IgD-negative memory B cell (primary cell): ENCODE measurements around the gene LAMA4. TPM values are rescaled to one million over a fixed set of nuclear protein-coding genes. Genes with fewer than 3 reads are reported as not detected.

Experiments used
- H3K27ac Mint-ChIP-seq, 3 donors: one replicate each; pipeline ENCODE4 v1.8.0; 2020 to 2022; ENCODE audit warnings: mild to moderate bottlenecking in 3 of 3, mixed read lengths in 3 of 3, moderate library complexity in 1 of 3
- H3K27me3 Mint-ChIP-seq: one replicate; pipeline ENCODE4 v1.8.0; 2021; ENCODE audit warnings: mixed read lengths
- H3K36me3 Mint-ChIP-seq: one replicate; pipeline ENCODE4 v1.8.0; 2020; ENCODE audit warnings: mild to moderate bottlenecking, mixed read lengths
- H3K4me1 Mint-ChIP-seq, 3 donors: one replicate each; pipeline ENCODE4 v1.8.0; 2020 to 2022; ENCODE audit warnings: mixed read lengths in 3 of 3, mild to moderate bottlenecking in 1 of 3
- H3K4me3 Mint-ChIP-seq, 4 donors: one replicate each; pipeline ENCODE4 v1.8.0; 2020 to 2022; ENCODE audit warnings: mild to moderate bottlenecking in 4 of 4, mixed read lengths in 4 of 4, moderate library complexity in 3 of 4
- H3K9me3 Mint-ChIP-seq, 3 donors: one replicate each; pipeline ENCODE4 v1.8.0; 2020 to 2021; ENCODE audit warnings: mixed read lengths in 3 of 3, mild to moderate bottlenecking in 1 of 3
- polyA plus RNA-seq: library from polyadenylated mRNA; unstranded; fragments of 300-500 nt; fragmentation: Illumina TruSeq; gene quantifications from one replicate; pipeline ENCODE4 v1.2.3, GENCODE V29; 2021

LAMA4 gene
- polyA plus RNA-seq, 1 donor from 2014 or later = not detected

DNA sequence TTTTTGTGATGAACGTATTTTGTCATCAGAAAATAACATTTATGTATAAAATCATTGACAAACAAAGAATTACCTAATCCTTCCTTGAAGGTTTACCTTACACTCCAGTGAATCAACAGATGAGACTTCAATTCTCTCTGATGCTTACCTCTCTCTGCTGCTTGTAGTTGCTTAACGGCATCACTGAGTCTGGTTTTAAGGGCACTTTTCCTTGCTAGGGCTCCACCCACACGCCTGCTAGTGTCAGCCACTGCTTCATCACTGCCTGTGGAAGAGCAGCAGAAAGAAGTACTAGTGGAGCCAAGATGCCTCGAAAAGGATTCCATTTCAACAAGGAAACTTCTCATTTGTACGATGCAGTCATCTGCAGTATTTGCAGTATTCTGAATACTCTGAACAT lies 104.0 kb downstream of the LAMA4 start:
- H3K4me1 Mint-ChIP-seq = peaks cover 4 to 21% (median 8%) of the 10 kb centered on the region in 3 donors

DNA sequence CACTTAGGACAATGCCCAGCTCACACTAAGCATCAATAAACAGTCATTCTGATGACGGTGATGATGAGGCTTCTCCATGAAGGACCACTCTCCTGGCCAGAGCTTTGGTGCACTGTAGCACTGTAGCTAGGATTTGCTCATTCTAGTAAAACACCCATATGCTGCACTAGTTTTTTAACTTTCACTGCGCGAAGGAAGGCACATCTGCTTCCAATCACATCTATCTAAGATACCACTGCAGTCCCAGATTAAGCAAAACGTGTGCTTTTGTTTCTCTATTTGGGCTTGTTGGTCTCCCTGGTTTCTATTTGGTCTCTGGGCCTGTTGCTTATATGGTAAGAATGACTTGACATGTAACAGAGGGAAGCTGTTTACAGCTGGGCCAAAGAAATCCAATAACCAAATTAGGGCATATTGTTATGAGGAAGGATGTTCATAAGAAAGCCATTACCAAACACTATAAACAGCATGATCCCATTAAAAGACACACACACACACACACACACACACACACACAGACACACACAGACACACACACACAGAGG lies 104.6 kb downstream of the LAMA4 start:
- Mint-ChIP-seq H3K27ac (no peak overlapping the region), H3K27me3 (no peaks in the 10 kb centered on the region), H3K36me3 (peaks cover 2% of the 10 kb centered on the region), H3K4me3 (no peak overlapping the region), H3K9me3 (no peaks in the 10 kb centered on the region), H3K4me1 (peaks cover 4 to 19% (median 8%) of the 10 kb centered on the region in 3 donors)

More for the DNA sequence above, 104.0 kb downstream of the LAMA4 start:
- peaks cover 2% of the 10 kb centered on the region for H3K36me3 Mint-ChIP-seq
- no peaks in the 10 kb centered on the region for H3K9me3 Mint-ChIP-seq
- no peak overlapping the region for H3K27ac Mint-ChIP-seq
- H3K4me3 Mint-ChIP-seq = no peak overlapping the region
- no peaks in the 10 kb centered on the region for H3K27me3 Mint-ChIP-seq

DNA sequence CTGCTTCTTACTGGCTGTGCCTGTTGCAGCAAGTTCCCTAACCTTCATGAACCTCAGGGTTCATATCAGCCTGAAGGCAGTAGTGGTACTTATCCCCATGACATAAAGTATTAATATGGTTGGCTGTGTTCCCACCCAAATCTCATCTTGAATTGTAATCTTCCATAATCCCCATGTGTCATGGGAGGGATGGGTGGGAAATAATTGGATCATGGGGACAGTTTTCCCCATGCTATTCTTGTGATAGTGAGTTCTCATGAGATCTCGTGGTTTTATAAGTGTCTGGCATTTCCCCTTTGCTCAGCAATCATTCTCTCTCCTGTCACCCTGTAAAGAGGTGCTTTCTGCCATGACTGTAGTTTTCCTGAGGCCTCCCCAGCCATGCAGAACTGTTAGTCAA lies 105.1 kb downstream of the LAMA4 start:
- peaks cover 4 to 15% (median 8%) of the 10 kb centered on the region in 3 donors for H3K4me1 Mint-ChIP-seq
- no peaks in the 10 kb centered on the region for H3K9me3 Mint-ChIP-seq
- H3K27me3 Mint-ChIP-seq = no peaks in the 10 kb centered on the region
- peaks cover 2% of the 10 kb centered on the region for H3K36me3 Mint-ChIP-seq
- H3K4me3 Mint-ChIP-seq = no peak overlapping the region
- no peak overlapping the region for H3K27ac Mint-ChIP-seq

DNA sequence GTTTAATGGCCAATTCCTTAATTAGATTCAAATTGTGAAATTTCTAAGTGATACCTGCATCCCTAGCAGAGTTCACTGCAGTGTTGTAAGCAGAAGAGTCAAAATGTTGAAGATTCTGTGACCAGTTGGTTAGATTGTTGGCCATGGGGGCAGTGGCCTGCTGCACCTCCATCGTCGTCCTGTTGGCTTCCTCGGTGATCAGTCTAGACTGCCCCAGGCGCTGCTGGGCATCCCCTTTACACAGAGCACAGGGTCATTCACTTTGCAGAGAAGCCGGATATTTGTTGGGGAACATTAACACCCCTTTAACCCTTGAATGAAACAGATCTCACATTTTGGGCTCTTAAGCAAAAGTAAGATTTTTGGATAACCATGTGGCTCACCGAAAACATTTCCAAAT lies 106.3 kb downstream of the LAMA4 start:
- H3K36me3 Mint-ChIP-seq = peaks cover 2% of the 10 kb centered on the region
- peaks cover 4 to 12% (median 9%) of the 10 kb centered on the region in 3 donors for H3K4me1 Mint-ChIP-seq
- H3K27me3 Mint-ChIP-seq = no peaks in the 10 kb centered on the region
- no peak overlapping the region for H3K27ac Mint-ChIP-seq
- H3K9me3 Mint-ChIP-seq = no peaks in the 10 kb centered on the region
- no peak overlapping the region for H3K4me3 Mint-ChIP-seq

DNA sequence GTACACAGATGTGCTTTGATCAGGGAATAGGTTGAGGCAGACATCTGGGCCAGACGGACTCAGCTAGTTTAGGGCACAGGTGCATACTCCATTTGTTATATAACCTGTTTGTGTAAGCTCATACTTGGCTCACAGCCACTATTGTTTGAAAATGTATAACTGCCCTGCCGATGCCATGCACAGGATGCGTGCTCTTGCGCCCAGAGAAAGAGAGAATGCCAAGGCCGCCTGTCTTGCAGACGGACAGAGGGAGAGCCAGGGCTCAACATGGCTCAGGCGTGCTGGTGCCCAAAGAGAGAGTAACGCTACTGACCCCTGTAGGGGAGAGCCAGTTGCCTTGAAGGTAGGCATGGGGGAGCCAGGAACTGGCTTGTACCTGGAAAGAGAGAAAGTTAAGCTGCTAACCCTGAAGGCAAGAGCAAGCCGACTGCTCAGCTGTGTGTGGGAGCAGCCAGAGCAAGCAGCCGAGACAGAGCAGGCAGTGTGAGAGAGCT lies 109.2 kb downstream of the LAMA4 start:
- H3K9me3 Mint-ChIP-seq = no peaks in the 10 kb centered on the region
- H3K27ac Mint-ChIP-seq = no peak overlapping the region
- H3K4me1 Mint-ChIP-seq = peaks cover 0 to 3% (median 0%) of the 10 kb centered on the region in 3 donors
- H3K27me3 Mint-ChIP-seq = no peaks in the 10 kb centered on the region
- no peak overlapping the region for H3K4me3 Mint-ChIP-seq
- peaks cover 2% of the 10 kb centered on the region for H3K36me3 Mint-ChIP-seq

DNA sequence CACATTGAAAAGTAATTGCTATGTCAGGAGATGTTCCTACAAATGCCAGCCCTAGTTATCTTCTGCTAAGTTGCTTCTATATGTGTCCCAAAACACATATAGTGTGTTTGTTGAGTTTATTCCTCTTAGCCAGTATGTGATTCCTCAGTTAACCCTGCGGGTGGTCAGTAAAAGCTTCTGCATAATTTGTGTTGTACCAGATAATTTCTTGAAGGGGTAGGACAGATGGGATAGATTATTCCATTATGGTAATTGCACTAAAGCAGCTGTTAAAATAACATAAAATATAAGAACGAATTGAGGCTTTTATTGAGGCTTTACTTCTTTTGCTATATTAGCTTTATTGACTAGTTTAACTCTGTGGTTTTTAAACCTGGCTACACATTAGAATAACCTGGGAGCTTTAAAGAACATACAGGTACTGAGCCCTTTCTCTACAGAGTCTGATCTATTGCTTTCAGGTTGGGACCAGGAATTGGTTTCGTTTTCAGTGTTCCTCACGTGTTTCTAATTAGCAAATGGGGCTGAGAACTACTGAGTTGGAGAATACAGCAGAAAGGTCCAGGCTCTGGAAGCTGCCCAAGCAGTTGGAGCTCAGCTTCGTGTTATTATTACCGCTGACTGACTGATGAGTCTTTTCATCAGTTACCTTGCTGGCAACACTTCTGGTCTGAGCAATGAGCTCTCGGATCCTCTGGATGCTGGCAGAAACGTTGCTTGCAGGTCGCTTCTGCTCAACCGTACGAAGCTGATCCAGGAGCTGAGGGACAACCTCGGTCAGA lies 110.0 kb downstream of the LAMA4 start:
- H3K4me1 Mint-ChIP-seq = peaks cover 0 to 3% (median 0%) of the 10 kb centered on the region in 3 donors
- H3K4me3 Mint-ChIP-seq = no peak overlapping the region
- H3K36me3 Mint-ChIP-seq = peaks cover 2% of the 10 kb centered on the region
- H3K27me3 Mint-ChIP-seq = no peaks in the 10 kb centered on the region
- no peak overlapping the region for H3K27ac Mint-ChIP-seq
- H3K9me3 Mint-ChIP-seq = no peaks in the 10 kb centered on the region

DNA sequence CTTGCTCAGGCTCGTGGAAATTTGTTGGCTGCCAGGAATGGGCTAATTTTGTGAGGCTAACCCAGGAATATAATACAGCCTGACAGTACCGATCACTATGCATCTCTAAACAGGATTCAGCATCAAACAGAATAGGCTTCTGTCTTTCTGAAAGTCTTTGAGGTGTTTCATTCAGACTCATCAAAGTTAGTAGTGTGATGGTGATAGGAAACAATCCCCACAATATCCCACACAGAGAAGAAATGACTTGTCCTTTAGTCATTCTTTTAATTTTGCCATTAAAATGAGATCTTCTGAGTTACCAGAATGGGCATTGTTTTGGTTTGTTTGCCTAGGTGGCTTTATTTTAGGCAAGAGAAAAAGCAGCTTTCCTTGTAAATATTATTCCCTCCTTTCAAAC lies 112.7 kb downstream of the LAMA4 start:
- H3K4me1 Mint-ChIP-seq = peaks cover 0 to 3% (median 0%) of the 10 kb centered on the region in 3 donors
- no peak overlapping the region for H3K4me3 Mint-ChIP-seq
- peaks cover 2% of the 10 kb centered on the region for H3K36me3 Mint-ChIP-seq
- no peak overlapping the region for H3K27ac Mint-ChIP-seq
- H3K27me3 Mint-ChIP-seq = no peaks in the 10 kb centered on the region
- no peaks in the 10 kb centered on the region for H3K9me3 Mint-ChIP-seq

DNA sequence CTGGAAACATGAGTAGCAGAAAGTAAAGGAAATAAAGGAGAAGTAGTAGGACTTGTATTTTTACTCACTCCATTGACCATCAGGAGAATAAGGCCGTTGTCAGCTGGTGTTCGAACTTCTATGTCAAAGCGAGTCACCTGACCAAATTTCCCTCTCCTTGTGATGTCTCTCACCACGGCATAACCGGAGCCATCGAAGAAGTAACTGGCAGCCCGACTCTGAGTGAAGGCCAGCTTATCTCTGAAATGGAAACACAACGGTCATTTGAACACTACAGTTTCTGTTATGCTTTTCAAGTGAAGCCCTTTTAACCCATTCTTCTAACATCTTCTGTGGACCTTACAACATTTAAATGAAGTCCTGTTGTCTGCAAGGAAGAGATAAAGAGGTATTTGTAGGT lies 115.3 kb downstream of the LAMA4 start:
- H3K27ac Mint-ChIP-seq = no peak overlapping the region
- no peaks in the 10 kb centered on the region for H3K27me3 Mint-ChIP-seq
- H3K4me1 Mint-ChIP-seq = peaks cover 0 to 2% (median 0%) of the 10 kb centered on the region in 3 donors
- H3K36me3 Mint-ChIP-seq = no peaks in the 10 kb centered on the region
- no peak overlapping the region for H3K4me3 Mint-ChIP-seq
- no peaks in the 10 kb centered on the region for H3K9me3 Mint-ChIP-seq

DNA sequence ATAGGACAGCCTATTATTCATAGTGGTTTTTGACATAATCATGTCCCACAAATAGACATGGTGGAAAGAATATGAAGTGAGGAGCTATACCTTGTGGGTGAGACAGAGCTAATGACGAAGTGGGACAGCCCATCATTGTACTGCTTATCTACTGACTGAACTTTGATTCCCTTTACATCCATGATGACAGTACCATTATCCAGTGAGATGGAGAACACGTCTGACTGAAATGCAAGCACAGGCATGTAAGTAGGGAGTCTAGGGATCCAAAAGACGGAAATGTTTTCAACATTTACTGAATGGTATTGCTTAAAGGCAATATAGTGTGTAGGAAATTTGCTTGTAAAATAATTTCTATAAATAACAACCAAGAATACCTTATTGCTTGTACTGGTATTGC lies 123.5 kb downstream of the LAMA4 start:
- Mint-ChIP-seq H3K9me3 (peaks cover 0 to 1% (median 0%) of the 10 kb centered on the region in 3 donors), H3K4me3 (no peak overlapping the region), H3K36me3 (no peaks in the 10 kb centered on the region), H3K27me3 (peaks cover 1% of the 10 kb centered on the region), H3K4me1 (no peaks in the 10 kb centered on the region), H3K27ac (no peak overlapping the region)

DNA sequence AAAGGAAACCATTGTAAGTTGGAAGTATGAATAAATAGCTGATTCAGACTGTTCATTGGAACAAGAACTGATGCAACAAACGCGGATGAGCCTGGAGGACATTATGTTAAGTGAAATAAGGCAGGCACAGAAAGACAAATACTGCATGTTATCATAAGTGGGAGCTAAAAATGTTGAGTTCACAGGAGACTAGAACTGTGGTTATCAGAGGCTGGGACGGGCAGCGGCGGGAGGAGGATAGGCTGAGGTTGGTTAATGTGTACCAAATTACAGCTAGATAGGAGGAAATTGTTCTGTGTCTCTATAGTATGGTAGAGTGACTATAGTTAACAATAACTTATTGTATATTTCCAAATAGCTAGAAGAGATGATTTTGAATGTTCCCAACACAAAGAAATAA lies 126.2 kb downstream of the LAMA4 start:
- no peaks in the 10 kb centered on the region for H3K36me3 Mint-ChIP-seq
- H3K27ac Mint-ChIP-seq = no peak overlapping the region
- H3K9me3 Mint-ChIP-seq = peaks cover 0 to 1% (median 0%) of the 10 kb centered on the region in 3 donors
- H3K27me3 Mint-ChIP-seq = peaks cover 5% of the 10 kb centered on the region
- peaks cover 0 to 1% (median 0%) of the 10 kb centered on the region in 3 donors for H3K4me1 Mint-ChIP-seq
- no peak overlapping the region for H3K4me3 Mint-ChIP-seq

DNA sequence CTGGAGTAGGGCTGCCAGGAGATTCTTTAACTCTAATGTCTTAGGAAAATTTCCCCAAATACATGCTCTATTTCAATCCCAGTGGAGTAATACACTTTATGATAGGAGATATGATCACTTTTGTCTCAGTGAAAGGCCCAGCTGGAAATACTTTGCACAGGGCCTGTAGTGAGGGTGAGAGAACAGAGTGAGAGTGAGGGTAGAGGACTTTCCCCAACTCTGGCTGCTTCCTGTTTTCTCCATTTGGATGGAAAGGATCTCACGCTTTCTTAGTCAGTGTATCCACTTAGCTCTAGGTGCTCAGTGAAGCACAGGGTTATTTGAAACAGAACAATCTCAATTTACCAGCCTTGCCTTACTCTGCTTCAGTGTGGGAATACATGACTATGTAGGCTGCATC lies 130.4 kb downstream of the LAMA4 start:
- Mint-ChIP-seq H3K27me3 (peaks cover 7% of the 10 kb centered on the region), H3K9me3 (peaks cover 0 to 1% (median 0%) of the 10 kb centered on the region in 3 donors), H3K36me3 (no peaks in the 10 kb centered on the region), H3K27ac (no peak overlapping the region), H3K4me3 (no peak overlapping the region), H3K4me1 (peaks cover 0 to 1% (median 0%) of the 10 kb centered on the region in 3 donors)

DNA sequence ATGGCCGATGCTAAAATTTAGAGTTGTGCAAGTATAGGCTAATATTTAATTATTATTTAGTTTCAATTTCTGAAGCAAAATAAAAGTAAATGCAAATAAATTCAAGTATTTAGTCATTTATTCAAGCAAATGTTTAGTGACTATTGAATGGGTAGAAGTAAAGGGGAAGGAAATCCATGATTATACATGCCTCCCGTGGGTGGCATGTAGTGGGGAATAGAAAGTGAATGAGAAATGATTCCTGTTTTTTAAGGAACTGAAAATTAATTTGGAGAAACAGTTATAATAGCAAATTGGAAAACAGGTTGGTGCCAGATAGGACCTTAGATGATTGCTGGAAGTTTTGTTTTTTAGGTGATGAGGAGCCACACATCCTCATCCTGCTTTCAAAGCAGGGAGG lies 131.6 kb downstream of the LAMA4 start:
- peaks cover 7% of the 10 kb centered on the region for H3K27me3 Mint-ChIP-seq
- peaks cover 0 to 1% (median 0%) of the 10 kb centered on the region in 3 donors for H3K4me1 Mint-ChIP-seq
- no peak overlapping the region for H3K27ac Mint-ChIP-seq
- H3K4me3 Mint-ChIP-seq = no peak overlapping the region
- peaks cover 0 to 1% (median 0%) of the 10 kb centered on the region in 3 donors for H3K9me3 Mint-ChIP-seq
- H3K36me3 Mint-ChIP-seq = no peaks in the 10 kb centered on the region

DNA sequence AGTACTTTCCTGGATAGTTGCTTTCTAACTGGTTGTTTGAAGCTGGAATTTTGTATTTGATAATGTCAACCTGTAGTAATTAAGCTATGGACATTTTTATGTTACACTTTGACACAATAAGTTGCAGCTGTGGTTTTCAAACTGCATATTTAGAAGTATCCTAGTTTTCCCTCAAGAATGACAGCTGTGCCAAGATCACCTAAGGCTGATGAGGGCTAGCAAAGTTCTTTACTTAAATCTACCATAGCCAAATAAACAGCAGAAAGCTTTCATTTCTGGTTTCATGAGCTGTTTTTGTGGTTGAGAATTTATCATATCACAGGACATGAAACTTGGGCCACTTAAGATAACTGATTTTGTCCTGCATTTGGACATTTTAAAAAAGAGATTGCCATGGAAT lies 136.3 kb downstream of the LAMA4 start:
- no peak overlapping the region for H3K27ac Mint-ChIP-seq
- H3K36me3 Mint-ChIP-seq = no peaks in the 10 kb centered on the region
- H3K27me3 Mint-ChIP-seq = peaks cover 4% of the 10 kb centered on the region

DNA sequence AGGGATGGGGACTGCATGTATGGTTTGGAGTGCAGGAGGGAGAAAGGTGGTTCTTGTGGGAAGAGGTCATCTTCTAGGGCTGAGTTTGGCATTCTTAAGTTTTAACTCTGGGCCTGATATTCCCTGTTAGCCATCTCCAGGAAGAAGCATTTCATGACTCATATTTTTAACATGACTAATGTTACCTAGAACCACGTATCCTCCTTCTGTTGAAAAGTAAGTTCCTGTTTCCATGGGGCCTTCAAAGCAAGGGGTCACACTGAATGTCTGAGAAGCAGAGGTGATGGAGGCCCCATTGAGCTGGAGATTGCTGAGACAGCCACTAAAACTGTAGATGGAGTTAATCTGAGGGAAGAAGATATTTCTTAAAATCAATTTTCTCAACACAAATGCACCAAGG lies 136.8 kb downstream of the LAMA4 start:
- Mint-ChIP-seq H3K36me3 (no peaks in the 10 kb centered on the region), H3K4me3 (no peak overlapping the region)

More for the DNA sequence above, 136.3 kb downstream of the LAMA4 start:
- no peak overlapping the region for H3K4me3 Mint-ChIP-seq
- no peaks in the 10 kb centered on the region for H3K9me3 Mint-ChIP-seq
- no peaks in the 10 kb centered on the region for H3K4me1 Mint-ChIP-seq

DNA sequence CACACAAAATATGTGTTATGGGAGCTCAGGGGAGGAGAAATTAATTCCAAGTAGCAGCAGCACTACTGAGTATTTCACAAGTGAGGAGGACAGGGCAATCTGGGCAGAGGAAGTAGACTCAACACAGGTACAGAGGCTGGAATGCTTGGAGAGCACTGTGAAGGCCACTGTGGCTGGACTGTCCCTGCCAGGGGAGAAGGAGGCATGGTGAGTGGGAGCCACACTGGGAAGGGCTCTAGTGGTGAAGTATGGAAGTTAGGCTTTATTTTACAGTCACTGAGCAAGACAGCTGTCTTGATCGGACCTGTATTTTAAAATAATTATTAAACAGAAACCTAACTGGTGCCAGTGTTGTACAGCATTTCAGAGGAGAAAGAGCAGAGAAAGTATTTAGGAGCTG lies 138.1 kb downstream of the LAMA4 start:
- Mint-ChIP-seq H3K4me1 (no peaks in the 10 kb centered on the region), H3K27me3 (peaks cover 7% of the 10 kb centered on the region), H3K27ac (no peak overlapping the region), H3K36me3 (no peaks in the 10 kb centered on the region), H3K4me3 (no peak overlapping the region), H3K9me3 (no peaks in the 10 kb centered on the region)

More for the DNA sequence above, 136.8 kb downstream of the LAMA4 start:
- H3K4me1 Mint-ChIP-seq = no peaks in the 10 kb centered on the region
- no peak overlapping the region for H3K27ac Mint-ChIP-seq
- H3K9me3 Mint-ChIP-seq = no peaks in the 10 kb centered on the region
- peaks cover 3% of the 10 kb centered on the region for H3K27me3 Mint-ChIP-seq
